Ovary (tissue), 9 donors: ENCODE measurements around the gene ZCCHC10. TPM values are rescaled to one million over a fixed set of nuclear protein-coding genes. Genes with fewer than 3 reads are reported as not detected.

Experiments used
- DNase-seq, 5 donors: peaks; one replicate each; pipeline ENCODE4 v3.0.0-alpha.2; 2019 to 2020
- H3K27ac ChIP-seq, 2 donors: fragments of 200-600 bp; one replicate each; pipeline versions ENCODE4 v1.5.1 to v1.8.0; 2019 to 2022
- H3K27me3 ChIP-seq: fragments of 200-600 bp; one replicate; pipeline ENCODE4 v1.8.0; 2022
- H3K36me3 ChIP-seq: fragments of 200-600 bp; sonication (generic); one replicate; pipeline ENCODE4 v1.5.1; 2019
- H3K4me1 ChIP-seq: one replicate; pipeline ENCODE4 v1.8.1; 2013; ENCODE audit warnings: mild to moderate bottlenecking, moderate library complexity; ENCODE audit not compliant: insufficient read depth
- H3K4me3 ChIP-seq: fragments of 200-600 bp; sonication (generic); one replicate; pipeline ENCODE4 v1.5.1; 2017
- H3K9me3 ChIP-seq, 2 donors: fragments of 200-600 bp in 1 of 2; sonication (generic) in 1 of 2; one replicate each; pipeline versions ENCODE4 v1.5.1 to v1.8.1; 2013 to 2019; ENCODE audit warnings: mild to moderate bottlenecking in 1 of 2, moderate library complexity in 1 of 2
- EP300 ChIP-seq: sonication (generic); formaldehyde crosslinking; IDR thresholded peaks from one replicate; pipeline ENCODE4 v1.6.1; 2017; ENCODE audit warnings: antibody characterized with exemption
- POLR2A ChIP-seq: fragments of 450-650 bp; IDR thresholded peaks from one replicate; pipeline ENCODE4 v1.6.1; 2017; ENCODE audit warnings: antibody characterized with exemption, mild to moderate bottlenecking, moderate library complexity
- WGBS, 3 donors: extraction: QIAGEN DNeasy Blood & Tissue Kit in 1 of 3; methylation state at CpG; one replicate each; pipeline versions ENCODE4 v1.1.5 to v1.1.7; 2013 to 2017; 5-methylcytosine and 5-hydroxymethylcytosine counted together
- intact Hi-C, 4 donors: fragments of 100-400 bp; cut with DNase I; formaldehyde crosslinking; loops; one replicate each; pipeline versions ENCODE4 v1.11.0 to v1.15.1; 2022 to 2023
- polyA plus RNA-seq, 2 donors: library from polyadenylated mRNA; stranded (reverse); fragments of 200-250 nt in 1 of 2; fragments of 350-450 nt in 1 of 2; fragmentation: Illumina TruSeq in 1 of 2; extraction: RNeasy Lipid Tissue Mini Kit (QIAGEN cat#74804) in 1 of 2; gene quantifications; one replicate each; pipeline ENCODE4 v1.2.3, GENCODE V29; 2013 to 2014
- total RNA-seq, 7 donors: library from RNA; depleted of rRNA in 2 of 7; stranded (reverse); fragments of >200 nt in 2 of 7; fragmentation: NEBNext Ultra II Directional in 3 of 7; extraction: Animal tissue kit (Norgen Biotek cat#: 25700) in 3 of 7; gene quantifications; one replicate each; pipeline versions ENCODE4 v1.1.0 to v1.2.4, GENCODE V29; 2016 to 2023
- TF ChIP-seq, protein P1 (sequence below), 3 donors: fragments of 450-650 bp in 2 of 3; fragments of 200-600 bp in 1 of 3; IDR thresholded peaks; one replicate each; pipeline versions ENCODE4 v1.5.1 to v1.8.0; 2016 to 2022; ENCODE audit warnings: antibody characterized with exemption in 3 of 3, mild to moderate bottlenecking in 1 of 3
- donor health status: DM: no; HTN: no; CAD: no; lungs with moderate emphysema.
- donor health status: DM: no; HTN: no; CAD: no.
- donor health status: Bipolar disorder and iron deficiency.
- donor health status: DM: yes; HTN: yes; CAD: no.
- donor health status: DM: no; HTN: no; CAD: no.
- donor health status: DM: yes; HTN: yes; CAD: no.

The ZCCHC10 gene
- total and polyA plus RNA-seq, 9 donors, result 13.4 to 19.3 (median 16.2) TPM

DNA sequence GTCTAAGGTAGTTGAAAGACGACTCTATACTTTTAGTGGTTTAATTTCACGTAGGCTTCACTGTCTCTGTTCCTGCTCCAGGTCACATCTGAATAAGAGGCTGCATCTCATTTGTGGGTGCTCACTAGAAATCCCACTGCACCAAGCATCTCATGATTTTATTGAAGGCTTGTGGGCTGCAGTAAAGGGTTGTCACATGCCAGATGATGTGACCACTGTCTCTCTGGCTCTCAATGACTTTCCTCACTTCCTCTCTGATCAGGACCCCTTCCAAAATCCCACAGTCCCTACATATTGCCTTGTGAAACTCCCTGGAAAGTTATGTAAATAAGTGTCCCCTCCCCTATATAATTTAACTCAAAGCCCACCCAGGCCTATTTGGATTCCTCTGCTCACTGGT lies 8.9 kb upstream of the ZCCHC10 start:
- H3K27me3 ChIP-seq, result no peaks in the 10 kb centered on the region
- no peaks in the 10 kb centered on the region for H3K4me1 ChIP-seq
- DNase-seq, result no peak
- WGBS, 3 donors, result 58 to 81% (median 62%) methylated on average over 2 of the region's 2 CpGs
- intact Hi-C loops, result no loop called here
- TF ChIP-seq EP300 (no peak), POLR2A (no peak)
- no peaks in the 10 kb centered on the region for H3K36me3 ChIP-seq
- H3K9me3 ChIP-seq, result no peaks in the 10 kb centered on the region
- no peak overlapping the region for H3K27ac ChIP-seq
- no peak overlapping the region for H3K4me3 ChIP-seq

DNA sequence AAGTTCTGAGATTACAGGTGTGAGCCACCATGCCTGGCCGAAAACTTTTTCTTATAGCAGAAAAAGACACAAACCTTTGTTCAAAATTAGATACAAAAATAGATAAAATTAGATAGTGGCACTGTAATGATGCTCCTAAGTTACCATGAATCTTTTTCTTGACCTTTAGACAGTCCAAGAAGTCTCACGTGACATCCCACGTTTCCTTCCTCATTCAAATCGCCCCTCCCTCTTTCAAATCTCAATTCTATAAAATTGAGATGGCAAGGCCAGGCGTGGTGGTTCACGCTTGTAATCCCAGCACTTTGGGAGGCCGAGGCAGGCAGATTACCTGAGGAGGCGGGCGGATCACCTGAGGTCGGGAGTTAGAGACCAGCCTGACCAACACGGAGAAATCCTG lies 7.7 kb upstream of the ZCCHC10 start:
- intact Hi-C loops, result no loop called here
- H3K36me3 ChIP-seq, result no peaks in the 10 kb centered on the region
- 85 to 88% (median 86%) methylated on average over 11 of the region's 11 CpGs for WGBS, 3 donors

DNA sequence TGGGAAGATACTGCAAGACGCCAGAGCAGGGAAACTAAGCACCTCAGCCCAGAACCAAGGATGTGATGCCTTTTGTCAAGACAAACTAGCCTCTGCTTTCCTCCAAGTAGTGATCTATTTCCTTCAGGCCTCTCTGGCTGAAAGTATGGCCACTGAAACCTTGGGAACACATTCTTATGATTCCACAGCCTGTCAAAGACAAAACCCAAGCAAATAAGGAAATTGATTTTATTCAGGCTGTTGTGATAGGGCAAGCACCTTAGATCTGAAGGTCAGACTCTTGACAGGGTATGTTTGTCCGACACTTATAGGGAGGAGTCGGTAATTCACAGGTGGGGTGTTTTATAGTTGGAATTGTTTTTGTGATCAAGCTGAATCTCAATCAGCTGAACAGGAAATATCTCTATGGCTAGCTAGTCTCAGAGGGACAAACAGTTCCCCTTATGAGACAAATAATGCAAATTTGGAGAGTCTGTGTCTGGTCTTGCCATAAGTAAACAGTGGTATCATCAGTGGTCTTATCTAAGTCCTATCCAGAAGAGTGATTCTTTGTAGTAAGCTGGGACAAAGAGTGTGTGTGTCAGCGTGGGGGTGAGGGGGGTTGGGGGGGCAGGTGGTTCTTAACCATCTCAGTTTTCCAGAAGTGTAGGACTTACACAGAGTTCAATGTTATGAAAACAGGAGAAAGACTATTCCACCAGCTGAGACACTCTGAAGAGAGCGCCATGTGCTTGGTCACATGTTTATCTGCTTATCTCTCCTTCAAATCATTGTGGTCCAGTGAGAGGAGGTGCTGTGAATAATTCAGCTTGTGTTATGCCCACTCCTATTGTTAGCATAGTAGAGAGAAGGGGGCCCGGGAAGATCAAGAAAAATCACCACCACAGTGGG lies 6.7 kb upstream of the ZCCHC10 start:
- H3K9me3 ChIP-seq, result no peaks in the 10 kb centered on the region
- 47 to 61% (median 50%) methylated on average over 6 of the region's 6 CpGs for WGBS, 3 donors
- no peaks in the 10 kb centered on the region for H3K4me1 ChIP-seq
- H3K4me3 ChIP-seq, result no peak overlapping the region
- no peaks in the 10 kb centered on the region for H3K27me3 ChIP-seq
- H3K36me3 ChIP-seq, result no peaks in the 10 kb centered on the region
- intact Hi-C loops, result no loop called here
- no peak for TF ChIP-seq POLR2A
- no peak for TF ChIP-seq EP300
- TF ChIP-seq, protein P1, sequence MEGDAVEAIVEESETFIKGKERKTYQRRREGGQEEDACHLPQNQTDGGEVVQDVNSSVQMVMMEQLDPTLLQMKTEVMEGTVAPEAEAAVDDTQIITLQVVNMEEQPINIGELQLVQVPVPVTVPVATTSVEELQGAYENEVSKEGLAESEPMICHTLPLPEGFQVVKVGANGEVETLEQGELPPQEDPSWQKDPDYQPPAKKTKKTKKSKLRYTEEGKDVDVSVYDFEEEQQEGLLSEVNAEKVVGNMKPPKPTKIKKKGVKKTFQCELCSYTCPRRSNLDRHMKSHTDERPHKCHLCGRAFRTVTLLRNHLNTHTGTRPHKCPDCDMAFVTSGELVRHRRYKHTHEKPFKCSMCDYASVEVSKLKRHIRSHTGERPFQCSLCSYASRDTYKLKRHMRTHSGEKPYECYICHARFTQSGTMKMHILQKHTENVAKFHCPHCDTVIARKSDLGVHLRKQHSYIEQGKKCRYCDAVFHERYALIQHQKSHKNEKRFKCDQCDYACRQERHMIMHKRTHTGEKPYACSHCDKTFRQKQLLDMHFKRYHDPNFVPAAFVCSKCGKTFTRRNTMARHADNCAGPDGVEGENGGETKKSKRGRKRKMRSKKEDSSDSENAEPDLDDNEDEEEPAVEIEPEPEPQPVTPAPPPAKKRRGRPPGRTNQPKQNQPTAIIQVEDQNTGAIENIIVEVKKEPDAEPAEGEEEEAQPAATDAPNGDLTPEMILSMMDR (IDR thresholded peaks at IDR 0.05), result no peak
- no peak overlapping the region for H3K27ac ChIP-seq
- no peak for DNase-seq

More for the DNA sequence above, 7.7 kb upstream of the ZCCHC10 start:
- H3K27ac ChIP-seq, result no peak overlapping the region
- H3K27me3 ChIP-seq, result no peaks in the 10 kb centered on the region
- H3K9me3 ChIP-seq, result no peaks in the 10 kb centered on the region
- TF ChIP-seq EP300, result no peak
- TF ChIP-seq, protein P1 (IDR thresholded peaks at IDR 0.05), result no peak
- TF ChIP-seq POLR2A, result no peak
- H3K4me3 ChIP-seq, result no peak overlapping the region
- no peak for DNase-seq
- no peaks in the 10 kb centered on the region for H3K4me1 ChIP-seq

DNA sequence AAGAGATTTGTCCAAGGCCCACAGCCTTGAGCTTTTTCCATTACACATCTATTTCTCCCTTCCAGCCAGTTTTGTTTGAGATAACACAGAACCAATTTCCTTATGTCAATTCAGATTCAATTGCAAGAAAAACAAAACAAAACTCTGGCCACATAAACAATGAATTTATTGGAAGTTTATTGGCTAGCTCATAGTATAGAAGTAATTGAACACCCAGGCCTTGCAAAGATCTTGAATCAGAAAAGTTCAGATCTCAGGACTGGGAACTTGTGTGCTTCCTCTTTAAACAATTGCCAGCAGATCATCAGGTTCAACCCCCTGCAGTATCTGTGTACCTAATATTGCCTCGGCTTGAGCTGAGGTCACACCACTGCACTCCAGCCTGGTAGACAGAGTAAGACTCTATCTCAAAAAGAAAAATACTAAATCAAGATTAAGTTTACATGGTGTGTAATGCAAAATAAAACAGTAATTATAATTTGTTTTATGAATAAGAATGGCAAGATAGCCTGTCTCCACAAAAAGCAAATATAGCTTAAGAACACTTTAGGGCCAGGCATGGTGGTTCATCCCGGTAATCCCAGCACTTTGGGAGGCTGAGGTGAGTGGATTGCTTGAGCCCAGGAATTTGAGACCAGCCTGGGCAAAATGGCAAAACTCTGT lies 4.1 kb upstream of the ZCCHC10 start:
- H3K27ac ChIP-seq, result no peak overlapping the region
- no peaks in the 10 kb centered on the region for H3K36me3 ChIP-seq
- intact Hi-C loops, result no loop called here
- no peak for DNase-seq
- peaks cover 2% of the 10 kb centered on the region for H3K4me1 ChIP-seq
- WGBS, 3 donors, result 58 to 77% (median 66%) methylated on average over 2 of the region's 2 CpGs
- TF ChIP-seq POLR2A (no peak), EP300 (no peak)
- TF ChIP-seq, protein P1 (IDR thresholded peaks at IDR 0.05), result no peak
- no peaks in the 10 kb centered on the region for H3K9me3 ChIP-seq
- no peak overlapping the region for H3K4me3 ChIP-seq
- H3K27me3 ChIP-seq, result no peaks in the 10 kb centered on the region
